GM10248 (cell line): ENCODE results near the gene CPLX4.

Experiments
- CTCF ChIA-PET: fragments of 300-600 bp; sonication (Branson Sonifier 250); formaldehyde crosslinking; extraction: SDS; loops from one replicate; lab custom pipeline; 2021; ENCODE audit warnings: antibody characterized with exemption; lab: Yijun Ruan, JAX
- POLR2A ChIA-PET: fragments of 350-650 bp; sonication (Branson Sonifier 250); formaldehyde crosslinking; extraction: SDS; loops from one replicate; lab custom pipeline; 2020; ENCODE audit warnings: antibody characterized with exemption; lab: Yijun Ruan, JAX
- DNase-seq: peaks from one replicate; pipeline ENCODE4 v3.0.0; 2012; ENCODE audit errors: extremely low spot score
- CTCF ChIP-seq: IDR thresholded peaks from 2 replicates; pipeline ENCODE4 v1.5.1; 2012; ENCODE audit warnings: mild to moderate bottlenecking, low read depth; ENCODE audit errors: extremely low read depth, missing control alignments, control extremely low read depth

CPLX4 gene

GRCh38 chr18:59271606-59272220, 46.7 kb downstream of the CPLX4 start:
- CTCF ChIA-PET: interaction anchor here (0.7 to 2.4 kb wide), 4 partner anchors 14 to 131 kb away, joined by 3 to 7 read pairs (median 6); no protein-coding TSS in a partner anchor
- POLR2A ChIA-PET: no interaction called here
- no peak for DNase-seq
- TF ChIP-seq CTCF: no peak

GRCh38 chr18:59270689-59271257, 47.7 kb downstream of the CPLX4 start:
- no peak for DNase-seq
- no peak for TF ChIP-seq CTCF
- ChIA-PET CTCF (interaction anchor here (1.1 to 3.4 kb wide), 4 partner anchors 15 to 187 kb away, joined by 5 to 20 read pairs (median 7); no protein-coding TSS in a partner anchor), POLR2A (no interaction called here)

- DNase-seq: no peak
- CTCF ChIA-PET: interaction anchor here (1.0 to 3.4 kb wide), 7 partner anchors 16 to 200 kb away, joined by 3 to 20 read pairs (median 3); no protein-coding TSS in a partner anchor
- POLR2A ChIA-PET: no interaction called here
- no peak for TF ChIP-seq CTCF
These were observed 48.8 kb downstream of the CPLX4 start for GRCh38 chr18:59269563-59270119.

- DNase-seq: peak; percentile 77
- ChIA-PET CTCF (interaction anchor here (1.0 to 3.4 kb wide), 8 partner anchors 15 to 501 kb away, joined by 3 to 20 read pairs (median 3); no protein-coding TSS in a partner anchor), POLR2A (no interaction called here)
- TF ChIP-seq CTCF: peak; percentile 56
These were observed 49.5 kb downstream of the CPLX4 start for GRCh38 chr18:59268721-59269562.

- no peak for TF ChIP-seq CTCF
- POLR2A ChIA-PET: interaction anchor here (0.5 kb wide), 1 partner anchor 259 kb away, joined by 6 read pairs; no protein-coding TSS in a partner anchor
- no peak for DNase-seq
- CTCF ChIA-PET: interaction anchor here (1.2 to 3.4 kb wide), 6 partner anchors 15 to 500 kb away, joined by 3 to 20 read pairs (median 4); no protein-coding TSS in a partner anchor
These were observed 50.2 kb downstream of the CPLX4 start for GRCh38 chr18:59268127-59268720.
